Omental fat pad (tissue), 4 donors: ENCODE measurements around the gene ATP4A. TPM values are rescaled to one million over a fixed set of nuclear protein-coding genes. Genes with fewer than 3 reads are reported as not detected.

Experiments
- ATAC-seq: fragments of 150-250 bp; one replicate; pipeline ENCODE4 v1.9.1; 2016; ENCODE audit warnings: mild to moderate bottlenecking, moderate library complexity; ENCODE audit not compliant: low FRiP score
- DNase-seq: peaks from one replicate; pipeline ENCODE4 v3.0.0-alpha.2; 2019; ENCODE audit warnings: low spot score
- total RNA-seq, 4 donors: library from RNA; depleted of rRNA; stranded (reverse); fragments of >200 nt; gene quantifications; one replicate each; pipeline ENCODE4 v1.1.0, GENCODE V29; 2016
- TF ChIP-seq, protein P1 (sequence below), 3 donors: fragments of 450-650 bp; IDR thresholded peaks; one replicate each; pipeline ENCODE4 v1.5.1; 2016 to 2017; ENCODE audit warnings: antibody characterized with exemption in 3 of 3, mild to moderate bottlenecking in 3 of 3, moderate library complexity in 2 of 3

Gene ATP4A
- total RNA-seq, 4 donors from 2014 or later: not detected

DNA sequence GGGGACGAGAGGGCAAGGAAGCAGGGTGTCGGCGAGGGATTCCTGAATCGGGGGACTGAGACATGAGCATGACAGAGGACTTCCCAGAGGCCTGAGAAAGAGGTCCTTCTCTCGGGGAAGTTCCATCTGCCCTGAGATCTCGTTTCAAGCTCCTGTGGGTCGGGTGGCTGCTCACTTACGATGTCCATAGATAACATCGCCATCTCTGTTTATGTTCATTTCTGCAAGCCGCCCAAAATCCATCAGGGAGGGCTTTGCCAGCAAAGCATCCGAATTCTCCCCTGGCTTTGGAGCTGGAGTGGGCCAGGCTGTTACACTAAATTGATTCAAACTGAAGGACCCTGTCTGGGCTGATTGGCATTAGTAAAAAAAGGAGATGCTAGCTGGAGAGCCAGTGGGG is 55.9 kb downstream of the ATP4A start:
- DNase-seq: no peak
- ATAC-seq: no peak
- TF ChIP-seq, protein P1, sequence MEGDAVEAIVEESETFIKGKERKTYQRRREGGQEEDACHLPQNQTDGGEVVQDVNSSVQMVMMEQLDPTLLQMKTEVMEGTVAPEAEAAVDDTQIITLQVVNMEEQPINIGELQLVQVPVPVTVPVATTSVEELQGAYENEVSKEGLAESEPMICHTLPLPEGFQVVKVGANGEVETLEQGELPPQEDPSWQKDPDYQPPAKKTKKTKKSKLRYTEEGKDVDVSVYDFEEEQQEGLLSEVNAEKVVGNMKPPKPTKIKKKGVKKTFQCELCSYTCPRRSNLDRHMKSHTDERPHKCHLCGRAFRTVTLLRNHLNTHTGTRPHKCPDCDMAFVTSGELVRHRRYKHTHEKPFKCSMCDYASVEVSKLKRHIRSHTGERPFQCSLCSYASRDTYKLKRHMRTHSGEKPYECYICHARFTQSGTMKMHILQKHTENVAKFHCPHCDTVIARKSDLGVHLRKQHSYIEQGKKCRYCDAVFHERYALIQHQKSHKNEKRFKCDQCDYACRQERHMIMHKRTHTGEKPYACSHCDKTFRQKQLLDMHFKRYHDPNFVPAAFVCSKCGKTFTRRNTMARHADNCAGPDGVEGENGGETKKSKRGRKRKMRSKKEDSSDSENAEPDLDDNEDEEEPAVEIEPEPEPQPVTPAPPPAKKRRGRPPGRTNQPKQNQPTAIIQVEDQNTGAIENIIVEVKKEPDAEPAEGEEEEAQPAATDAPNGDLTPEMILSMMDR (IDR thresholded peaks at IDR 0.05): no peak

DNA sequence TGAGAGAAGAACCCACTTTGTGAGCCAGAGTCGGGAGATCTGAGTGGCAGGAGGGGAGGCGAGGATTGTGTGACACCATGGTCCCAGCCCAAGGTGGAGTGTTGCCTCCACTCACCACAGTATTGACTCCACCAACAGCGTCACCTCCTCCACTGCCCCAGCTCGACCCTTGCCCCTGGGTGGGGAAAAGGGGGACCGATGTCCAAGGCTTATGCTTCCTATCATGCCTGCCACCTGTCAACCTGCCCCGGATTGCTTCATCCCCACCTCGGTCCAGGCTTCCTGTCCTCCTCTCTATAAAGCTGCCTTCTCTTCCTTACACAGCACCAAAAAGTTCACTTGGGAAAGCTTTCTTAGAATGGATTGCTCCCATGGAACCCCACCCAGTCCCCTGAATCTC is 57.4 kb downstream of the ATP4A start:
- no peak for ATAC-seq
- no peak for DNase-seq
- TF ChIP-seq, protein P1 (IDR thresholded peaks at IDR 0.05): no peak

DNA sequence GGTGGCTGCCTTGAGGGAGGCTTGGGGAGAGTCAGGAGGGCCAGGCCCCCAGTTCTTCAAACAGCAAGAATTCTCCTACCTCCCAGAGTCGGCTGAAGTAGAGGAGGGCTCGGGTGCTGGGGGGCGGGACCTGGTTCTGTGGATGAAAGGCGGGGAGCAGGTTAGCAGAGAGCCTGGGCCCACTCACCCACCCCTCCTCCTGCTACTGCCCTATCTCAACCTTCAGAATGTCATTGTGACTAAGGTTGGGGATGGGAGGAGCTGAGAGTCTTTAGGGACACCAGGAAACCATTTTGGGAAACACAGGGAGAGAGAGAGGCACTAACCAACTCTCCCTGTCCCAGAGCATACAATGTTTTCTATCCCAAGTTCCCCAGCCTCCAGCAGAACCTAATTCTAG is 60.7 kb downstream of the ATP4A start:
- DNase-seq (no peak), ATAC-seq (no peak)
- TF ChIP-seq, protein P1 (IDR thresholded peaks at IDR 0.05): no peak

DNA sequence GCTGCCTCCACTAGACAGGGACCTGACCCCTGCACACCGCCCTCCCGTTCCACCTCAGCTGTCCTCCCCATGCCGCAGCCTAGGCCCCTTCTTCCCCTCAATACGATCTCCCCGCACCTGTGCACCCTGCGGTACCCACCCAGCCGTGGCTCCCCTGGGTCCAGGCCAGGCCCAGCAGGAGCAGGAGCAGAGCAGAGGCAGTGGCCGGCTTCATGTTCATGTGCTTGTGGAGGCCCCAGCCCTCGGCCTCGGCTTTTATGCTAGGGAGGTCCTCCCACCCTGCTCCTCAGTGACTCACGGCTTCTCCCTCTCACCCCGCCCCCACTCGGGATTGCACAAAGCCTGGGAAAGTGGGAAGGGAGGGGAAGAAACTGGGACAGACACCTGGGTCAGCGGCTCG is 61.8 kb downstream of the ATP4A start:
- peak; percentile 57 for ATAC-seq
- TF ChIP-seq, protein P1 (IDR thresholded peaks at IDR 0.05): no peak
- DNase-seq: peak; percentile 54

DNA sequence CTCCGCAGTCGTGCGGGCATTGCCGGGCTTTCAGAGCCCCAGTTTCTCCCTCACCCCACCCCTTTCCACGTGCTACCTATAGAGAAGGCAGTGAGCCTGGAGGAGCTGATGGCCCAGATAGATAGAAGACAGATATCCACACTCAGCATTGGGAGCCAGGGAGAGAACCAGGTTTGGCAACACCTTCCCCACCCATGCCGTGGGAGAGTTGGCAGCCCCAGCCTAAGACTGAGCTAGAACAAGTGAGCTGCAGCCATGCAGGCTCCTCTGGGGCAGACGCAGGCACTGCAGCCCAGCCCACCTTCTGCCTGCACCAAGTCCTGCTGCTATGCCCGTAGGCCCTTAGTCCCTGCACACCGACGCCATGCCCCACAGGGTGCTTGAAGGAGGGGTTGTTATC is 62.8 kb downstream of the ATP4A start:
- TF ChIP-seq, protein P1 (IDR thresholded peaks at IDR 0.05): no peak
- ATAC-seq: no peak

More for the DNA sequence above, 62.8 kb downstream of the ATP4A start:
- no peak for DNase-seq

Other genes starting within 250 kb of the ATP4A start
- 1 to 10 TPM; 1.3 to 5.8 (median 2.7) TPM for gene CD22, start 234.5 kb downstream of the ATP4A start, total RNA-seq
- gene FFAR1, start 215.8 kb downstream of the ATP4A start, total RNA-seq: not detected
- gene FFAR3, start 205.2 kb downstream of the ATP4A start, total RNA-seq: 1 to 10 TPM in 3 of 4 donors, under 1 TPM in 1; 0.95 to 5.5 (median 2.2) TPM
- under 1 TPM in 2 of 4 donors, not detected in 2; 0.37 to 0.79 TPM for gene GPR42, start 192.6 kb downstream of the ATP4A start, total RNA-seq
- 1 to 10 TPM in 1 of 4 donors, under 1 TPM in 3; 0.46 to 4.4 (median 0.80) TPM for gene FFAR2, start 115.4 kb downstream of the ATP4A start, total RNA-seq
- gene KRTDAP, start 73.2 kb downstream of the ATP4A start, total RNA-seq: not detected
- gene DMKN, start 50.0 kb downstream of the ATP4A start, total RNA-seq: 10 to 100 TPM in 3 of 4 donors, 1 to 10 TPM in 1; 2.8 to 48.9 (median 33.8) TPM
- under 1 TPM in 1 of 4 donors, not detected in 3; 0.93 TPM for gene SBSN, start 35.3 kb downstream of the ATP4A start, total RNA-seq
- not detected for gene GAPDHS, start 30.2 kb downstream of the ATP4A start, total RNA-seq
- 100 to 1,000 TPM in 1 of 4 donors, 10 to 100 TPM in 3; 67.1 to 114 (median 74.5) TPM for gene TMEM147, start 18.0 kb downstream of the ATP4A start, total RNA-seq
- gene PMIS2, start 22.5 kb upstream of the ATP4A start, total RNA-seq: not detected
- gene HAUS5, start 49.1 kb upstream of the ATP4A start, total RNA-seq: 1 to 10 TPM; 4.0 to 7.3 (median 5.1) TPM
- 10 to 100 TPM; 35.0 to 41.7 (median 39.6) TPM for gene RBM42, start 65.4 kb upstream of the ATP4A start, total RNA-seq
- under 1 TPM in 2 of 4 donors, not detected in 2; 0.65 to 0.82 TPM for gene ETV2, start 78.1 kb upstream of the ATP4A start, total RNA-seq
- gene COX6B1, start 84.7 kb upstream of the ATP4A start, total RNA-seq: 100 to 1,000 TPM; 391 to 611 (median 538) TPM
- under 1 TPM in 1 of 4 donors, not detected in 3; 0.44 TPM for gene UPK1A, start 102.9 kb upstream of the ATP4A start, total RNA-seq
- gene ZBTB32, start 140.9 kb upstream of the ATP4A start, total RNA-seq: under 1 TPM in 2 of 4 donors, not detected in 2; 0.47 to 0.72 TPM
- 10 to 100 TPM; 11.5 to 28.7 (median 19.8) TPM for gene KMT2B, start 154.3 kb upstream of the ATP4A start, total RNA-seq
- 10 to 100 TPM in 2 of 4 donors, 1 to 10 TPM in 2; 5.8 to 14.8 (median 10.1) TPM for gene IGFLR1, start 178.8 kb upstream of the ATP4A start, total RNA-seq
- 10 to 100 TPM; 18.4 to 23.8 (median 22.9) TPM for gene U2AF1L4, start 181.8 kb upstream of the ATP4A start, total RNA-seq
- 10 to 100 TPM; 28.1 to 58.6 (median 37.9) TPM for gene PSENEN, start 182.0 kb upstream of the ATP4A start, total RNA-seq
- 10 to 100 TPM; 11.3 to 18.3 (median 15.6) TPM for gene LIN37, start 184.9 kb upstream of the ATP4A start, total RNA-seq
- gene HSPB6, start 193.4 kb upstream of the ATP4A start, total RNA-seq: 100 to 1,000 TPM; 107 to 203 (median 128) TPM
- 1 to 10 TPM; 3.7 to 7.5 (median 5.3) TPM for gene PROSER3, start 194.5 kb upstream of the ATP4A start, total RNA-seq
- gene ARHGAP33, start 211.9 kb upstream of the ATP4A start, total RNA-seq: 1 to 10 TPM in 3 of 4 donors, under 1 TPM in 1; 0.84 to 9.1 (median 2.5) TPM
- not detected for gene PRODH2, start 249.2 kb upstream of the ATP4A start, total RNA-seq